WI38 (cell line): ENCODE measurements around the gene RRP1.

Source experiments
- H3K4me3 ChIP-seq: 2 replicates; pipeline ENCODE4 v1.5.1; 2011; ENCODE audit warnings: low read depth, mild to moderate bottlenecking, control low read depth, low read length
- CTCF ChIP-seq: IDR thresholded peaks from 2 replicates; pipeline ENCODE4 v1.5.1; 2012; ENCODE audit warnings: low read depth, mild to moderate bottlenecking, control low read depth, low read length

Gene RRP1

GRCh38 chr21:43745772-43746517 is 43.4 kb upstream of the RRP1 start:
- no peak overlapping the region for H3K4me3 ChIP-seq
- TF ChIP-seq CTCF: no peak

GRCh38 chr21:43748622-43749021 is 40.8 kb upstream of the RRP1 start:
- H3K4me3 ChIP-seq: no peak overlapping the region
- no peak for TF ChIP-seq CTCF

- no peak for TF ChIP-seq CTCF
- H3K4me3 ChIP-seq: no peak overlapping the region
These were observed 39.6 kb upstream of the RRP1 start for GRCh38 chr21:43749651-43750262.

GRCh38 chr21:43750339-43751033 is 38.9 kb upstream of the RRP1 start:
- TF ChIP-seq CTCF: no peak
- H3K4me3 ChIP-seq: no peak overlapping the region

- H3K4me3 ChIP-seq: no peak overlapping the region
- no peak for TF ChIP-seq CTCF
These were observed 37.3 kb upstream of the RRP1 start for GRCh38 chr21:43751955-43752591.

GRCh38 chr21:43752758-43753438 is 36.5 kb upstream of the RRP1 start:
- H3K4me3 ChIP-seq: no peak overlapping the region
- TF ChIP-seq CTCF: no peak
